Activated CD8-positive, alpha-beta memory T cell treated with anti-CD3 and anti-CD28 coated beads, Interleukin-2, amount 50 U/mL, for 1 hour (primary cell): ENCODE data around the gene ACOT7.

Source experiments
- DNase-seq: peaks from one replicate; pipeline ENCODE4 v3.0.0-alpha.2; 2020; ENCODE audit errors: extremely low read depth

The ACOT7 gene

DNA sequence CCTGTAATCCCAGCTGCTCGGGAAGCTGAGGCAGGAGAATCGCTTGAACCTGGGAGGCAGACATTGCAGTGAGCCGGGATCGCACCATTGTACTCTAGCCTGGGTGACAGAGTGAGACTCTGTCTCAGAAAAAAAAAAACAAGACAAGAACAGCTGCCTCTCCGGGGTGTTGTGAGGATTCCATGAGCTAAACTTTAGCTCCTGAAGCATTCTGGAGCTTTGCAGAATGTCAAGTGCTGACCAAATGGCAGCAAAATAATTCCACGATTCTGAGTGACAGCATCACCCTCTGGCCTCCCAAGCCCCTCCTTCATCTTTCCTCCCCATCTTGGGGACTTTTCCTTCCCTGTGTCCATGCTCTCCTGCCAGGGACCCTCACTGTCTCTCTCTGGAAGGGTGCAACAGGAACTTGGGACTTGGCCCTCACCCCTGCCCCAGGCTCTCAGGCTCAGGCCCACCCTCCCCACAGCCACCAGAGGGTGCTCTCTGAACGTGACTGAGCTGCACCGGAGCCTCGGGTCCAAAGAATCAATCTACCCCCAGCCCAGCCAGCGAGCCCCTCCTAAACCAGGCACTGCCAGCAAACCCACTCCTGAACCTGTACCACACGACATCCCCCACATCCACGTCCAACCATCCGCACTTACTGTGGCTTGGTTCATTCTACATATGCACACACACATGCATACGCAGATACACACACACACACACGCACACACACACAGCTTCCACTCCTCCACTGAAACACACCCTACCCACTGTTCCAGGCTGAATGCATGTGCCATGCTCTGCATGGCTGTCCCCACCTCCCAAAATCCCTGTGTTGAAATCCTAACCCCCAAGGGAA is 45.7 kb downstream of the ACOT7 start:
- DNase-seq, result peak; percentile 41

DNA sequence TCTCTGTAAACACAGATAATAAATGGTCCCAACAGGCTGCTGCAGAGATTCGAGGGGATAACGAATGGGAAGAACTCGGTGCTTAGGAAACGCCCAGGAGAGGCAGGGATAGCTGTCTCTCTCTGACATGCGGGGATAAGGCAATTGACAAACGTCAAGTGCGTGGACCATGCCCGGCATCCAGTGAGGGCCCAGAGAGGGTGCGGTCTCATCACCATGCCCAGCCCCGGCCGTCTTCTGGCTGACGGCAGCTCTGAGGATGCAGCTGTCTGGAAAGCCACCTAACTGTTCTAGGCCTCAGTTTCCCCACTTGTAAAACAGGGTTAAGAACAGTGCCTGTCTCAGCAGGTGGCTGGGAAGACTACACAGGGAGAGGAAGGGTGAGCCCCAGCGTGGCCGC is 48.1 kb downstream of the ACOT7 start:
- no peak for DNase-seq

DNA sequence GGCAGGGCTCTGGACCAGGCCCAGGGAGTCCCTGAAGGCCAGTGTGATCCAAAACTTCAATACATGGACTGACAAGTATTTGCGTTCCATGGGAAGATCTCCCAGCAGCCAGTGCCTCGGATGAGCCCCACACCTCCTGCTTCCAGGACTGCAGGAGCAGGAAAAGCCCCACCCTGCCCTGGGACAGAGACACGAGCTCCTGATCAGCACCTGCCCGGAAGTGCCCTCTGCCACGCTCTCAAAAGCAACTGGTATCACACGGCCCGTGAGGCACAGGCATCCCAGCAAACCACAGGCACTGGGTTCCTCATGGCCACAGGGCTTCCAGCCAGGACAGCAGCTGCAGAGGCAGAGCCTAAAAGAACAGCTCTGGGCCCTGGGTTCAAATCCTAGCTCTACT is 48.6 kb downstream of the ACOT7 start:
- no peak for DNase-seq

DNA sequence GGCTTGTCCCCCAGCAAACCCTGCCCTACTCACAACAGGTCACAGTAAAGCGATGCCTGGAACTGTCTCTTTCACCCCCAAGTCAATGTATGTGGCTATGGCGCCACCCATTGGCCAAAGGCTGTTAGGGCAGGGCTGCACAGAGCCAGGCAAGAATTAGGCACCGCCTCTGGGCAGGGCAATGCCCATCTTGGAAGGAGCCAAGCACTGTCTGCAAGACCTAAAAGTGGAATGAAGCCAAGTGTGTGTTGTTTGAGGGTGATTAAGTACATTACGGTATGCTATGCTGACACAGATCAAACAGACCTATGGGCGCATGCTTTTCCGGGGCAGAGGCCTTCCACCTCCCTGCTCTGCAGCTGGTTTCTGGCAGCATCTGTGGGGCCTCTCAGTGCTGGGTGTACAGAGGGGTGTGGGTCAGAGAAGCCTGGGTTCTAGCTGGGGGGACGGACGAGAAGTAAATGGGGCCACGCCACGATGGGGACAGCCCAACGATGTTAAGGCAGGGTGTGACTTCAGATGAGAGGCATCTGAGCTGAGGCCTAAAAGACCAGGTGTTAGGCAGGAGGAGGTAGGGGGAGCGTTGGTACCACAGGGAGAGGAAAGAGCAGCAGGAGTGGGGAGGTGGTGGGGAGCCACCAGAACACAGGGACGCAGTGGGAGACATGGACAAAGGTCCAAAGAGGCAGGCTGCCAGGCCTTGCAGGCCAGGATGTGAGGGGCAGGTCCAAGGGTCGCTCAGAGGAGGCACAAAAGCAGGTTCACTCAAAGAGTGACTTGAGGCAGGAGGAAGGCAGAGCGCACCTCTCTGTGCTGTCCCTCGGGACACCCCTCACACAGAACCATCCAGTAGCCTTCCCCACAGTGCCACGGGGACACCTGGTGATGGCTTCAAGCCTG is 49.8 kb downstream of the ACOT7 start:
- DNase-seq, result no peak

DNA sequence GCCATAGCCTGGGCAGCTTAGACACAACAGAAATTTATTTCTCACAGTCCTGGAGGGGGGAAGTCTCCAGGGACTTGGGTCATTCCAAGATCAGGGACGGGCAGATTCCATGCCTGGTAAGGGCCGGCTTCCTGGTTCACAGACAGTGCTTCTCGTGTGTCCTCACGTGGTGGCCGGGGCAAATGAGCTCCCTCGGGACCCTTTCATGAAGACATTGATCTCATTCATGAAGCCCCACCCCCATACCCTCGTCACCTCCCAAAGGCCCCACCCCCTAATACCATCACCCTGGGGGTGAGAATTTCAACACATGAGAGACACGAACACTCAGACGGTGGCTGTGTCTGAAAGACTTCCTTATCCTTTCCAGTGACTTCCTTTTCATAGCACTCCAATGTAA is 51.5 kb downstream of the ACOT7 start:
- DNase-seq, result no peak

DNA sequence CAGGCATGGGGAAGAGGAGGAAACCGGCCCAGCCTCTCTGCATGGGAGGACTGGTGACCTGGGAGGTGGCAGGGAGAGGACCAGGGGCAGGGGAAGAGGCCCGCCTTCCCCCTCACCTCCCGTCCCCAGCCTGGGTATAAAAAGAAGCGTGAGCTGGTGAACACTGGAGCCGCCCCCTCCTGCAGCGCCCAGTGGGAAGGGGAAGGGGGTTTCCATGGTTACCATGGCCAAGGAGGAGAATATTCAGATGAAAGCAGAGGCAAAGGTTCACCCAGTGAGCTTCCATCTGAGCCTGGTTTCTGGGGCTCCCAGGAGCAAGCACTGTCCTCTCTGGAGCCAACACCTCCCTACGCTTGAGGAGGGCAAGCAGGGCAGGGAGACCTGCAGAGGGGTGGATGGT is 54.9 kb downstream of the ACOT7 start:
- DNase-seq, result no peak

DNA sequence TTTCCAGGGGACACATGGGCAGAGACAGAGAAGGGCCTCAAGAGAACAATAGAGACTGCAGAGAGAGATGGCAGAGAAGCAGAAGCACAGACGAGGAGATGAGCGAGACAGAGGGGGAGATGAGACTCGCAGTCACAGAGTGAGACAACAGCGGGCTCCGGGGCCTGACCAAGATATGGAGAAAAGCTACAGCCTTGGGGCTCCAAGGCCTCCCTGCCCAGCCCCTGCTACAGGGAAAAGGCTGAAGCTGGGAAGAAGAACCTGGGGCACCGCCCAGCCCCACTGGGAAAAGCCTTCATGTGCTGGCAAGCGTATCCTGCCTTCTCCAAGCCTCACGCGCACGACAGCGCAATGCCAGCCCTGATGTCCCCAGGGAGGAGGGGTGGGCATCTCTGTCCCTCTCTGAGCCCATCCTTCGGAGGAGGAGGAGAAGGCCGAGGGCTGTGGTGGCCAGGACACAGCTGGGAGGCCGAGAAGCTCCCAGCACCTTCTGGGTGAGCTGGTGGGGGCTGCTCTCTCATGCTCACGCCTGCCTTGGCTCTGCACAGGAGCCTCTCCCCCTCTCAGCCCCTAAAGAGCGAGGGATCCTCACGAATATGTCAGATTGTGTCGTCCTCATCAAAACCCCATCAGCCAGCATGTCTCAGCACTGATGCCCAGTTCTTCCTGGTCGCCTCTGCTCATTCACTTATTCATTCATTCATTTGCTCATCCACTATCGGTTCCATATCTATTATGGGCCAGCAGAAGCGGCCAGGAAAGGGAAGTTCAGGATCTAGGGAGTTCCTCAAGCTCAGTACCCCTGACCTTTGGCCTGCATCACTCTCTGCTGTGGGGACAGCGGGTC is 56.6 kb downstream of the ACOT7 start:
- DNase-seq, result no peak

DNA sequence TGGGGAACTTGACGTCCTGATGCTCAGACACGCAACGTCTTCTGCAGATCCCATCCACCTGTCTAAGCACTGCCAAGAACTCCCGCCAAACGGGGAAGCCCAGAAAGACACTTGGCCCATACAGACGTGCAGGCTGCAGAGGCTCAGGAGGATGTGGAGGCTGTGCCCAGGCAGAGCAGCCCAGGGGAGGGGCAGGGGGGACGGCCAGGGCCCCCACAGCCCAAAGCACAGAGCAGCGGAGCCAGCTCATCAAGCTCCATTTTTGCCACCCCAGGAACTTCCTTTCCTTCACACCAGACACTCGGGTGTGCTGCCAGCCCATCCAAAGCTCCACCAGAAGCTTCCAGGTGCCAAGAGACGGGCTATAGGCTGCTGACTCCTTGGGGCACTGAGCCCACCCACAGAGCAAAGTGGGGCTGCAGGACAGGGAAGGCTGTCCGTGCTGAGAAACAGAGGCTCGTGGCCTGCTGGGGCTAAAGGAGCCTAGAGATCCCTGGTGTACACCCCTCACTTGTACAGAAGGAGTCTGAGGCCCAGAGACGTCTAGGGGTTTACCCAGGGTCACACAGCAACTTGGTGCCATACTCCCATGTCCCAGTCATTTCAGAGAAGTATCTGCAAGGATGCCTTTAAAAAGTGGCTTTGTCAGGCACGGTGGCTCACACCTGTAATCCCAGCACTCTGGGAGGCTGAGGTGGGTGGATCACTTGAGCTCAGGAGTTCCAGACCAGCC is 59.1 kb downstream of the ACOT7 start:
- DNase-seq, result no peak

DNA sequence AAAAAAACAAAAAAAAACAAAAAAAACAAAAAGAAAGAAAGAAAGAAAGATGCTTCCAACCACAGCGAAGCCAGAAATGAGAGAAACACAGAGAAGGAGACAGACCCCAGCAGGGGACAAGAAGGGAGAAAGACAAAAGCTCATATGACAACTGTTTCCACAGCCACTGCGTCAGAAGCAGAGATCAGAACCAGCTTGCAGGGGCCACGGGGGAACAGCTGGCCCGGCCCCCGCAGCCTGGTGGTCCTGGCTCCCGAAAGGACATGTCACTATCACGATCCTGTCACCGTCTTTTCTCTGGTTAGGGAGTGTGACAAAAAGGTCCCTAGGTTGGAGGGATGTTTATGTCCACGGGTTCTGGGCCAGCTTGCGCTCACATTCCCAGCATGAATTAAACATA is 60.7 kb downstream of the ACOT7 start:
- DNase-seq, result no peak

DNA sequence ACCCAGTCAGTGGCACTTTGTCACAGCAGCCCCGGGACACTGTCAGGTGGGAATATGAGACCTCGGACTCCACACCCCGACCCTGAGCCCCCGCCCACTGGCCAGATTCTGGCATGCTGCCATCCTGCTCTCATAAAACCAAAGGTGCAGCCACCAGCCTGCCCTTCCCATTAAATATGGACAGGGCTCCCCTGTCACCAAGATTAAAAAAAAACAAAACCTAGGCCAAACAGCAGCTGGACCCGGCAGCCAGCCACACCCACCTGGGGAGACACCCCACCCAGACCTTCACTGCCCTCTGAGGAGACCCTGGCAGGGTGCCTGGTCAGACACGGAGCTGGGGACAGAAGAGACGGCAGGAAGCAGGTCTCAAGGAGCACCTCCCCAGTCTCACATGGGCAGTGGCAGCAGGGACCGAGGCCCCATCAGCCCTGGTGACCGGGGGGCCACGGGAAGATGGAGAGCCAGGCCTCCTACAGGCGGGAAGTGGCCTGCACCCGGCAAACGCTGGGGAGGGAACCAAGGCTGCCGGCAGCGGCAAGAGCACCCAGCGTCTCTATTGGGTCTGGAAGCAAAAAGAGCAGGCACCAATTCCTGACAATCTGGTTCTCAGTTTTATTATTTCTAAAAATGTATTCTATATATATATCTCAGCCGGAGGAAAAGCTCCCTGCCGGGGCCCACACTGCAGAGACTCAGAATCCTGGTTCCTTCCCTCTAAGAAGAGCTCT is 61.9 kb downstream of the ACOT7 start:
- no peak for DNase-seq

DNA sequence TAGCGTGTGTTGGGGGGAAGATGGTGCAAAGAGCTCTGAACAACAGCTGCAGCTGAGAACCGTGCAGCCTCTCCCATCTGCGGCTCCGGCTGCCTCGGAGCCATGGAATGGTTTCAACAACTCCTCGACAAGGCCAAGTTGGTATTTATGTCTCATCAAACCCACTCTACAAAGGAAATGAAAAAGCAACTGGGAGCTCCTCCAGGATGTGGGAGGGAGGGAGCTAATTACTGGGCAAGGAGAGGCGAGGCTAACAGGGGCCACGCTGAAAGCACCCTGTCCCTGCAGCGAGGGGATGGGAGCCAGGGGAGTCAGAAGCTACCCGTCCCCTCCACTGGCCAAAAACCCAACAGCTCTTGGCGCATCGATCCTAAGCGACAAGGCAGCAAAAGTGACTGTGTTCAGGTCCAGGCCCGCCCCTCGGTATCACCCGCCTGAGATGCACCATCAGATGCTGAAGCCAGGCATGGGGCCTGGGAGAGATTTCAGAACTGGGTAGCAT is 63.1 kb downstream of the ACOT7 start:
- DNase-seq, result no peak

DNA sequence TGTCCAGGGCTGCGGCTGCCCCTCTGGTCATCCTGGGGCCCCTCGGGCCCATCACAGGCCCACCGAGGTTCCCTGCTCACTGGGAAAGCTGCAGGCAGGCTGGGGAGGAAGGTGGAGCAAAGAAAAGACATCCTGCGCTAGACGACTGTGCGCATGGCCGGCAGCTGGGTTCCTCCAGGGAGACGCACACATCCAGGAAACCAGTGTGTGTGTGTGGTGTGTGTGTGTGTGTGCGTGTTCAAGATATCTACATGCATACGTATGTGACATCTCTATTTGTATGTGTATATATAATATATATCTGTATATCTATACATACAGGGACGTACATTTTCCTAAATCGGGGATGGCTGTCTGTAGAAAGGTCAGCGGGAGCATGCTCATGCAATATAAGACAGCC is 63.7 kb downstream of the ACOT7 start:
- no peak for DNase-seq

DNA sequence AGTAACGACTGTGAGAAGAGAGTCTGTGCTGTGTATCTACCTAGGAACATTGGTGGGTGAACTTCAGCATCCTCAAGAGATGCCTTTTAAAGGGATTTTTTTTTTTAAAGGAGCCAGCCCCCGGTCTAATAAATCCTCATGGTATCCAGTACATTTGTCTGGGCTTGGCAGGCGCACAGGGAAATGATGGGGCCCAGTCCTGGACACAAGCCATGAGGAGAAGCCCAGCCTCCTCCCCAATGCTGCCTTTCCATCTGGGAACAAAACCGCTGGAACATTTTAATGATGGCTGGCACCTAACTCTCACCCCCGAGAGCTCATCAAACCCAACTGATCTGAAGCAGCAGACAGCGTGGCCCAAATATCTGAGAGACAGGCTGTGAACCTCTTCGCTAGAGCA is 64.2 kb downstream of the ACOT7 start:
- DNase-seq, result no peak

DNA sequence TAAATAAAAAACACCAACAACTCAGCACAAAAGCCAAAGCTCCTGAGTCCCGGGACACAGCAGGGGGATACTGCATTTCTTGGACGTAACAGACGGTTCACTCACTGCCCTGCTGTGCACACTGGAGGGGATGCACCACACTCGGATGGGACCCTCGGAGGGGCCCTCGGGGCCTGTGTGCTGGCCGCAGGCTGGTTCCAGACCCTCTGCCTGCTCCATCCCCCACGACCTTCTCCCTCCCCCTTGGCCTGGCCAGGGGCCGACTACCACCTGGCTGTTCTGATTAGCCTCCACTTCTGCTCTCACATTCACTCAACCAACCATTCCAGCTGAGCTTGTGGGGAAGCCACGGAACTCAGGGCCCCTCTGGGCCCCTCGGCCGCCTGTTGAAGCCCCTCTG is 64.9 kb downstream of the ACOT7 start:
- DNase-seq, result no peak

DNA sequence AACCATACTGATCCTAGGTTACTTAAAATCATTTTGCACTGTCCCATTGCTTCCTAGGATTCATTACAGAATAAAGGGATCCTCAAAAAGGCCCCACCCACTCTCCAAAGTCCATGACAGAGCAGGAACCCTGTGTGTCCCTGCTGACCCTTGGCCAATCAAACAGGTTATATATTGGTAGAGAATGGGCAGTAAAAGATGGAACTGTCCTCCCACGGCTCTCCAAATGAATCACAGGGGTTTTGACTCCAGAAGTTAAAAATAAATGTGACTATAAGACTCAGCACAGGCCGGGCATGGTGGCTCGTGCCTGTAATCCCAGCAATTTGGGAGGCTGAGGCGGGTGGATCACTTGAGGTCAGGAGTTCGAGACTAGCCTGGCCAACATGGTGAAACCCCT is 65.5 kb downstream of the ACOT7 start:
- no peak for DNase-seq

DNA sequence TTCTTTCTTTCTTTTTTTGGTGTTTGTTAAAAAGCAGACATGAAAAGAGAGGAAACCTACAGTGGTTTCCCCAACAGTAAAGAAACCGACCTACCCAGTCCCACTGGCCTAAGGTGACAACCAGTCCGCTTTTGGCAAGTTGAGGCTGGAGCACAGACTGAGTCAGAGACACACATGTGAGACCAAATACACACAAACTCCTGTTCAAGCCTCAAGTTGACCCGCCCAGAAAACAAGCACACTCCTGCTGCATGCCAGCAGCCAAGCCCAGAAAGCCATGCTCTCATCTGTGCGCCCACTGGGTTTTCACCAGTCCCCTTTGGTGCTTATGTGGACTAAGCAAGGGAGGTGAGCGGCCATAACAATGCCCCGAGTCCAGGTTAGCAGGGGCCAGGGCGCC is 68.1 kb downstream of the ACOT7 start:
- DNase-seq, result no peak

DNA sequence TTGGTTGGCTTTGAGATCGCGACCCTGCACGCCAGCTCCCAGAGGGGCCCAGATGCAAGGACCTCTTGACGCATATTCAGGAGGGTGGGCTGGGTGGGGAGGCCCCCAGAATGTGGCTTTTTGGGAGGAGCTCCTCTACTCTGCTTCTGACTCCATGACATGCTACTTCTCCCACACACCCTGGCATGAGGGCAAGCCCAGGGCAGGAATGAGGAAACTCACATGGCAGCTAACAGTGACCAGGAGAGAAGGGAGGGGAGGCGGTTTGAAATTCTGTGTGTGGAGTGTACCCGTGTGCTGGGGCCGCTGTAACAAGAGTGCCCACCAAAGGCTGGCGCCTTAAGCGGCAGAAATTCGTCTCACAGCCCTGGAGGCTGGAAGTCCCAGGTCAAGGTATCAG is 71.4 kb downstream of the ACOT7 start:
- no peak for DNase-seq

DNA sequence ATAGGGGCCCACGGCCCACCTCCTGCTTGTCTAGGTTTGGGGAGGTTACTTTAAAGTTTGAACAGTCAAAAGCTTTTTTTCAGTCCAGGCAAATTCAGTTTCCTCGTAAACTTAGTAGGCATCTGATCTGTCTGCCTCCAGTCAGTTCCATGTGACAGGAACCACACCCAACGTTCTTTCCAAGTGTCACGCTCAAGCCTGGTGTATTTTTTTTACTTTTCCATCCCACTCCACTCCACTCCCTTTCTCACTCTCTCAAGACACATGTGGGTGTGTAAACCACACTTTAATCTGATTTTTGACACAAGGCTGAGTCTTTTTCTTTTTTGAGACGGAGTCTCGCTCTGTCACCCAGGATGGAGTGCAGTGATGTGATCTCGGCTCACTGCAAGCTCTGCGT is 72.4 kb downstream of the ACOT7 start:
- DNase-seq, result no peak

DNA sequence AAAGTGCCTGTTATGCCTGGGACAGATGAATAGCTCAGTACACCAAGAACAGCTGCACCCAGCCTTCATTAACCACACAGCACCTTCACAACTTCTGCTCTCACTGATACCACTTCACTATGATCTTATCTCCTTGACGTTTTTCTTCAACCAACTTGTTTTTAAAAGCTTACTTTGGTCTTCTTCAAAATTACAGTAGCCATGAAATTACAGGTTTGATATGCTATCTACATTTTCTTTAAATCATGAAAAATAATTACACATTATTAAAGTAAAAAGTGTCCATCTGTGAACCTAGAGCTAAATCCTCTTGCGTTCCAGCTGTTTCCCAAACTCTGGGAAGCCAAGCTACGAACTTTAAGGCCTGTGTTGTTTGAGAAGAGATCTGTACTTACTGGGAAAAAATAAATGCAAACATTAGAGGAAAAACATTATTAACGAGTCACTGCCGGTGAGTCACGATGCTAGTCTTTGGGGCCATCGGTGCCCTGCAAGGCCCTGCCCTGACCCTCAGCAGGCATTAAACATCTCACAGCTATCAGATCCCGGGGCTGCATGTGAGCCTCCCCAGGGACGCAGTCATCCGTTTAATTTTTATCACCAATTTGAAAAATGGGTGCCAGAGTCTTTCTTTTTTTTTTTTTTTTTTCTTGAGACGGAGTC is 76.3 kb downstream of the ACOT7 start:
- no peak for DNase-seq
